WTC11 (cell line): ENCODE measurements around the gene PAOX.

Source experiments
- ATF2 ChIP-seq: sonication (generic); formaldehyde crosslinking; IDR thresholded peaks from 2 replicates; pipeline ENCODE4 v1.8.1; 2022; ENCODE audit warnings: low read depth, missing genetic modification reagents, borderline replicate concordance
- E2F5 ChIP-seq: sonication (generic); formaldehyde crosslinking; IDR thresholded peaks from 2 replicates; pipeline ENCODE4 v1.8.1; 2022; ENCODE audit warnings: mild to moderate bottlenecking, moderate library complexity, missing genetic modification reagents
- FOXP1 ChIP-seq: sonication (generic); formaldehyde crosslinking; IDR thresholded peaks from 2 replicates; pipeline ENCODE4 v1.8.0; 2022; ENCODE audit warnings: missing genetic modification reagents, mild to moderate bottlenecking, moderate library complexity, borderline replicate concordance
- GABPB1 ChIP-seq: sonication (generic); formaldehyde crosslinking; IDR thresholded peaks from 2 replicates; pipeline ENCODE4 v1.8.1; 2023; ENCODE audit warnings: mild to moderate bottlenecking, missing genetic modification reagents
- IRF2 ChIP-seq: sonication (generic); formaldehyde crosslinking; IDR thresholded peaks from 2 replicates; pipeline ENCODE4 v1.8.0; 2022; ENCODE audit warnings: low read depth, missing genetic modification reagents, borderline replicate concordance
- RELA ChIP-seq: sonication (generic); formaldehyde crosslinking; IDR thresholded peaks from 2 replicates; pipeline ENCODE4 v1.8.1; 2022; ENCODE audit warnings: missing genetic modification reagents, mild to moderate bottlenecking, borderline replicate concordance
- STAT6 ChIP-seq: sonication (generic); formaldehyde crosslinking; conservative IDR thresholded peaks from 2 replicates; pipeline ENCODE4 v1.8.1; 2023; ENCODE audit warnings: mild to moderate bottlenecking, low read depth, missing genetic modification reagents, moderate library complexity
- ZNF281 ChIP-seq: sonication (generic); formaldehyde crosslinking; IDR thresholded peaks from 2 replicates; pipeline ENCODE4 v1.8.0; 2023; ENCODE audit warnings: mild to moderate bottlenecking, missing genetic modification reagents
- TF ChIP-seq, protein P1 (sequence below): fragments of 200-600 bp; IDR thresholded peaks from 2 replicates; pipeline ENCODE4 v1.8.0; 2022; ENCODE audit warnings: antibody characterized with exemption

GRCh38 chr10:133359972-133360610, 19.0 kb upstream of the PAOX start:
- TF ChIP-seq, protein P1, sequence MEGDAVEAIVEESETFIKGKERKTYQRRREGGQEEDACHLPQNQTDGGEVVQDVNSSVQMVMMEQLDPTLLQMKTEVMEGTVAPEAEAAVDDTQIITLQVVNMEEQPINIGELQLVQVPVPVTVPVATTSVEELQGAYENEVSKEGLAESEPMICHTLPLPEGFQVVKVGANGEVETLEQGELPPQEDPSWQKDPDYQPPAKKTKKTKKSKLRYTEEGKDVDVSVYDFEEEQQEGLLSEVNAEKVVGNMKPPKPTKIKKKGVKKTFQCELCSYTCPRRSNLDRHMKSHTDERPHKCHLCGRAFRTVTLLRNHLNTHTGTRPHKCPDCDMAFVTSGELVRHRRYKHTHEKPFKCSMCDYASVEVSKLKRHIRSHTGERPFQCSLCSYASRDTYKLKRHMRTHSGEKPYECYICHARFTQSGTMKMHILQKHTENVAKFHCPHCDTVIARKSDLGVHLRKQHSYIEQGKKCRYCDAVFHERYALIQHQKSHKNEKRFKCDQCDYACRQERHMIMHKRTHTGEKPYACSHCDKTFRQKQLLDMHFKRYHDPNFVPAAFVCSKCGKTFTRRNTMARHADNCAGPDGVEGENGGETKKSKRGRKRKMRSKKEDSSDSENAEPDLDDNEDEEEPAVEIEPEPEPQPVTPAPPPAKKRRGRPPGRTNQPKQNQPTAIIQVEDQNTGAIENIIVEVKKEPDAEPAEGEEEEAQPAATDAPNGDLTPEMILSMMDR, result no peak
- TF ChIP-seq ZNF281 (no peak), RELA (no peak), FOXP1 (CRISPR knock-in tag) (no peak), GABPB1 (CRISPR knock-in tag) (no peak), E2F5 (CRISPR knock-in tag) (no peak), STAT6 (CRISPR knock-in tag) (no peak), IRF2 (CRISPR knock-in tag) (no peak), ATF2 (no peak)
